ENCODE data around the gene FBXO39.
"Not testable (repeated sequence)": the region's sequence is repeated elsewhere in the genome, so short reads cannot be mapped to it uniquely, and the experiment has no call there.

FBXO39 gene

DNA sequence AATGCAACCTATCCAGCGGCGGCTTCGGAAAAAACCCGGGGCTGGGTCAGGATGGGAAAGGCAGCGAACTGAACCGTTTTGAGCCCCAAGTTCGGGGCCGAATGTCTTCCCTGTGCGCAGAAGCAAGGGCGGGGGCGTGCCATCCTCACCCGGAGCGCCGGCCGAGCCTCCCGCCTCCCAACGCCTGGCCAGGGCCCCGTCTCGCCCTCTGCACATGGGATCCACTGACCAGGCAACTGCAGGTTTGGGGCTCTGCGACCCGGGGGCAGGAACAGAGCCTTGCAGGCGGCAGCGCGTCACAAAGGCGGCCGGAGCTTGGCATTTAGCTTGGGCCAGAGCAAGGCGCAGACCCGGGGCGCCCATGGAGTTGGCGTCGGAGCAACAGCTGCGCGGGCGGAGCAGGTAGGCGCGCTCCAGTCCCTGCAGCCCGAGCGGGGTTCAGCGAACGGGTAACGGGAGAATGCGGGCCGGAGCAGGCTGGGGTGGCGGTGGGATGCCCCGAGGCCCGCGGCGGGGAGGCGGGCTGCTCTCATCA is at the start of gene FBXO39:
FBXO39 (plus strand) TSS at position 345 of the 535 bp plus-strand sequence. CDS start 3,654 bp downstream, outside the sequence.
- no peak for DNase-seq (ENCODE audit: insufficient read length, low spot score)
- FAIRE-seq = no peak
- no peak for TF ChIP-seq CTCF (IDR thresholded peaks at IDR 0.05; ENCODE audit: insufficient read depth, missing control alignments)

GRCh38 chr17:6729531-6729930 is 46.5 kb upstream of the FBXO39 start:
- DNase-seq (ENCODE audit: insufficient read length, low spot score) = no peak
- FAIRE-seq = no peak
- no peak for TF ChIP-seq CTCF (IDR thresholded peaks at IDR 0.05; ENCODE audit: insufficient read depth, missing control alignments)

GRCh38 chr17:6746665-6747064 is 29.4 kb upstream of the FBXO39 start:
- not testable (repeated sequence) for DNase-seq (ENCODE audit: insufficient read length, low spot score); FAIRE-seq

- FAIRE-seq (no peak), DNase-seq (ENCODE audit: insufficient read length, low spot score) (no peak)
- no peak for TF ChIP-seq CTCF (IDR thresholded peaks at IDR 0.05; ENCODE audit: insufficient read depth, missing control alignments)
Measured at GRCh38 chr17:6748617-6749016, 27.4 kb upstream of the FBXO39 start.

DNA sequence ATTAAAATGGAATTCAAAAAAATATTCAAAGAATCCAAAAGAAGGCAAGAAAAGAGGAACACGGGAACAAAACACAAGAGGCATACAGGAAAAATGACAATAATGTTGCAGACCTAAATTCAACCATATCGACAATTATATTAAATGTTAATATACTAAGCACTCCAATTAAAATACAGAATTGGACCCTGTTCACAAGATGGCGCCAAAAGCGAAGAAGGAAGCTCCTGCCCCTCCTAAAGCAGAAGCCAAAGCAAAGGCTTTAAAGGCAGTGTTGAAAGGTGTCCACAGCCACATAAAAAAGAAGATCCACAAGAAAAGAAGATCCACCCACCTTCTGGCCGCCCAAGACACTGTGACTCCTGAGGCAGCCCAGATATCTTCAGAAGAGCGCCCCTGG is 26.5 kb upstream of the FBXO39 start:
- DNase-seq (ENCODE audit: insufficient read length, low spot score) = no peak
- FAIRE-seq = no peak
- no peak for TF ChIP-seq CTCF (IDR thresholded peaks at IDR 0.05; ENCODE audit: insufficient read depth, missing control alignments)

- DNase-seq (ENCODE audit: insufficient read length, low spot score) (no peak), FAIRE-seq (no peak)
Measured at GRCh38 chr17:6752068-6752909, 23.7 kb upstream of the FBXO39 start.

GRCh38 chr17:6753006-6753445 is 23.0 kb upstream of the FBXO39 start:
- FAIRE-seq (no peak), DNase-seq (ENCODE audit: insufficient read length, low spot score) (no peak)
- no peak for TF ChIP-seq CTCF (IDR thresholded peaks at IDR 0.05; ENCODE audit: insufficient read depth, missing control alignments)

More at GRCh38 chr17:6752068-6752909, 23.7 kb upstream of the FBXO39 start:
- TF ChIP-seq CTCF (IDR thresholded peaks at IDR 0.05; ENCODE audit: insufficient read depth, missing control alignments) = no peak

All from D721Med (cell line).